Hematopoietic multipotent progenitor cell treated with erythropoietin and hydrocortisone succinate and interleukin-3 and kit ligand, for 6 days (in vitro differentiated cells): ENCODE results near the gene GDAP2.

Experiments used
- DNase-seq: peaks from one replicate; pipeline ENCODE4 v3.0.0-alpha.2; 2015

GDAP2 gene

DNA sequence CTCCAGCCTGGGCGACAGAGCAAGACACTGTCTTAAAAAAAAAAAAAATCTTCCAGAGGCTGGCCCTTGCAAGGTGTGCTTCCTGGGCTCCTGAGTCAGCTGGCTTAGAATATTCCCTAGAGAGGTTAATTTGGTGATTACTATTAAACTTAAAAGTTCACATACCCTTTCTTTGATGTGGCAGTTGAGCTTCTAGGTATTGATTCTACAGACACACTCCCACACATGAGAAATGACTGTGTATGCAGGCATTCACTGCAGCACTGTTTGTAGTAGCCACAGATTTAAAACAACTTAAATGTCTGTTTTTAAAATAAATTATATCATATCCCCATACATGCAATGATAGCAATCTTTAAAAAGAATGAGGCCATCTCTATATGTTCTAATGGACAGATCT is 93.4 kb downstream of the GDAP2 start:
- no peak for DNase-seq

DNA sequence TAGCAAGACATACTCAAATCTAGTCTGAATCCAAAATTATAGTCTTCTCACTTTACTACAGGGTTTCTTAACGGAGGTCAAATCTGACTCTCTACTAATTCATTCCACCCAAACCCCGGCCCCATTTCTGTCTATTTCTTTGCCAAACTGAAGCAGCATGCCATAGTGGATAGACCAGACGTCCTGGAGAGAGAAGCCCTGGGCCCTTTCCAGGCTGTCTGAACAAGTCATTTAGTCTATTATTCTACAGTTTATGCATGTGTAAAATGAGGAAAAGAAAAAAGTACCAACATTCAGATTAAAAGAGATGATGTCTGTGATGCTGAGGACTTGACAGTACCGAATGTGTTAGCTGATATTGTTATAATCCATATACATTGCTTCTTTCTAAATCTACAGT is 95.0 kb downstream of the GDAP2 start:
- DNase-seq: no peak

- no peak for DNase-seq
Observed at GRCh38 chr1:117832453-117832852, 97.0 kb downstream of the GDAP2 start.

GRCh38 chr1:117830222-117830621 is 99.2 kb downstream of the GDAP2 start:
- no peak for DNase-seq

- no peak for DNase-seq
Observed at GRCh38 chr1:117828201-117828600, 101.2 kb downstream of the GDAP2 start.

DNA sequence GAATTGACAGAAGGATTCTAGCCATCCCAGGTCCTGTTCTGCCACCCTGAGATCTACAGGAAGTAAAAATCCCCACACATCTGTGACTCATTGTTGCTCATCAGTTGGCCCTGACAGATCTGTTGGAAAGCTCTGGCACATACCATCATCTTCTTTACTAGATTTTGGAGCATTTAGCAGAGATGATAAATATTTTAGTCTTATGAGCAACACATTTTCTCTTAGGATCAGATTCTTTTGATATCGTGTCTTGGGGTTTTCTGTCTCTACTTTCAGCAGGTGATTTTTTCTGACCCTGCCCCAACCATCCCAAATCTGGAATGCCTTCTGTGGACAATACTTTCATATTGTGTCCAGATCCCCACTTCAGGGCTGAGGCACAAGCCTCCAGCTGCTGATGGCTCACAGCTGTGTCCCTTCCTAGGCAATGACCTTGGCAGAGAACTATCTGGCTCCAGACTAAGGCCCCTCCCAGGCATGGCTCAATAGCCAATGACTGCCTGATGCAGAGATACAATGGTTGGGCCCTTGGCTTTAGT is 102.8 kb downstream of the GDAP2 start:
- no peak for DNase-seq

DNA sequence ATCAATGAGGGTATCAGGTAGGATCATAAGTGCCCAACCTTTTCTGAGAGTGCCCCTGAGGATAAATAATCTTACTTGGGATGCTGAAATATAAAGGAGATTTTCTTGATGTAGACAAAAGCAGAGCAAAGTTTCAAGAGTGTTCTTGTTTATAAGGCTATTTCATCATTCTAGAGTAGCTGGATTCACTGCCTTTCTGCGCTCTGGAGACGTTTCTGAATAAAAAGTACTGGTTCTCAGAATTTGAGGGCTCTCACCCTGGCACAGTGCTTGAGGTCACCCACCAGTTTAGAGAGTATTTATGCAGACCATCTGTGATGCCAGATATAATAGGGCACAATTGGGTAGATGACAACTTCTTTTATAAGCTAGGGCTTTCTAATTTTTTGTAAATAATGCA is 103.3 kb downstream of the GDAP2 start:
- no peak for DNase-seq

- no peak for DNase-seq
Observed at GRCh38 chr1:117825414-117825813, 104.0 kb downstream of the GDAP2 start.

DNA sequence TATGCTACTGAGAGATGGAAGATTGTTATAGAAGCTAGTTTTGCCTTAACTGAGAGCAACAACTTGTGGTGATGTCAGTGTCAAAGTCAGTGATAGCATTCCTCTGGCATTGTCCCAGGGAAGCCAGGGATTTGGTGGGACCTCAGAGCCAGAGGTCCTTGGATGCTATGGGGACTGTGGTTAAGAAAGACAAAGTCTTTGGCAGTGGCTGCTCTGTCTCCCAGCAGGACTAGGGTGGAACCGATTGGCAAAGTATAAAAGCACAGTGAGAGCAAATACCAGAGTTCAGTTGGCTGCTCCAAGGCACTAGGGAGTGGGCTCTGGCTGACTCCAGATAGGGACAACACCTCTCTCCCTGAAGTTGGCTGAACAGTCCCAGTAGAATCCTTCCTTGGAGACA is 104.8 kb downstream of the GDAP2 start:
- no peak for DNase-seq

DNA sequence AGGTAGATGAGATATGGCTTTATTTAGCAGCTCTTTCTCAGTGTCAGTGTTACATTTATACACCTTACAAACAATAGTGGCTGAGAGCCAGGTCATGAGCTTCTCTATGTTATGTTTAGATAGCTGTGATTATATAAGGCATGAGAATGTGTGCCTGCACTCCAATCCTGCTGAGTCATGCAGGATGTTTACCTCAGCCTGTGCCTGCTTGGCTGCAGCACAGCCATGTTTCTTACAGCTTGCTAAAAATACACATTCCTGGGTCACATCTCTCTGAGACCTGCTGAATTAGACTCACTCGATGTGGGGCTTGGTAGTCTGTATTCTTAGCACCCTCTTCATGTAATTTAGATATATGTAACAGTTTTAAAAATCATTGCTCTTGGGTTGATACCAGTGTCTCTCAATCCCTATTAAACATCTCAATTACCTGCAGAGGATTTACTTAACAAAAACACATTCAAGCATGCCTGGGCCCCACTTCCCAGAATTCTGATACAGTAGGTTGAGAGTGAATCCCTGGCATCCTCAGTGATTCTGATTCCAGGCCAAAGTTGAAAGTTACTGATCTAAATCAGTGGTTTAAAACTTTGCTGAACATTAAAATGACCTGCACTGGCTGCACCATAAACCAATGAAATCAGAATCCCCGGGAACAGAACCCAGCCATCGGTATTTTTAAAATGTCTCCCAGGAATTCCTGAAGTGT is 107.5 kb downstream of the GDAP2 start:
- DNase-seq: peak; percentile 47

GRCh38 chr1:117821382-117821755 is 108.1 kb downstream of the GDAP2 start:
- DNase-seq: no peak

DNA sequence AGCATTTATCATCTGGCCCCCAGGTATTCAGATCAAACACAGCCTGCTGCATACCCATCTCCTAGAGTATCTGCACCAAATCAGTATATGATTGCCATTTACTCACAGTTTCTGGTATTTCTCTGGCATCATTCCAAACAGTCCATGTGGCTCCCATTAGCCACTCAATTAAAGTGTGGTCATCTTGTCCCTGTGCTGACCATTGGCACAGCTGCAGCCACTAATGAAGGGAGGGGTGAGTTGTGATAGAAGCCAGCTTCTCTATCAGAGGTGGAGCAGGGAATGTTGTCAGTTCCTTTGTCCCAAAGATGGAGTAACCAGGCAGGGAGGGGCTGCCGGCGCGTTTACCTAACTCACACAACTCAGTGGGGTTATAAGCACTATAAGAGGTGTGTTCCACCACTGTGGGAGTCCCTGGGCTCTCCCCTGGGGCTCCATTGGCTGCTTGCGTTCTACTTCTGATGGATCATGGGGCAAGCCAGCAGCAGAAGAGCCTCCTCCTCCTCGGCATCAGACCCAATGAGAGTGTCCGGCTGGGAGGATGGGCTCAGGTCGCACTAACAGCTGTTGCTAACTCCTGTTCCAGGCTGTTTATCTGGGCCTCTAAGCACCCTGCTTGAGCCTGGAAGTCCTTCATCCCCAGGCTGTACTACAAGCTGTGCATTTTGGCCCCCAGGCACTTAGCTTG is 108.6 kb downstream of the GDAP2 start:
- DNase-seq: no peak

- no peak for DNase-seq
Observed at GRCh38 chr1:117820096-117820495, 109.3 kb downstream of the GDAP2 start.

DNA sequence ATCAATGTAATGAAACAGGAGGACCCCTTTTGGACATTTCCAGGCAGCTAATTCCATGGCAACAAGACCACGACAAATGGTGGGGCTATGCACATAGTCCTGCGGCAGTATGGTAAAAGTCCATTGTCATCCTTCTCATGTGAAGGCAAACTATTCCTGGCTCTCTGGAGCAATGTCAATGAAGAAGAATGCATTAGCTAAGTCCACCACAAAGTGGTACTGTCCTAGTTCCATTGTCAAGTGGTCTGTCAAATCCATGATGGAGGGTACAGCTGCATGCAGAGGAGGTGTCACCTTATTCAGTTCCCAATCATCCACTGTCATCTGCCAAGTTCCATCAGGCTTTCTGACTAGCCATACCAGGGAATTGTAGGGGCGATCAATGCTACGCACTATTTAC is 110.1 kb downstream of the GDAP2 start:
- DNase-seq: no peak

DNA sequence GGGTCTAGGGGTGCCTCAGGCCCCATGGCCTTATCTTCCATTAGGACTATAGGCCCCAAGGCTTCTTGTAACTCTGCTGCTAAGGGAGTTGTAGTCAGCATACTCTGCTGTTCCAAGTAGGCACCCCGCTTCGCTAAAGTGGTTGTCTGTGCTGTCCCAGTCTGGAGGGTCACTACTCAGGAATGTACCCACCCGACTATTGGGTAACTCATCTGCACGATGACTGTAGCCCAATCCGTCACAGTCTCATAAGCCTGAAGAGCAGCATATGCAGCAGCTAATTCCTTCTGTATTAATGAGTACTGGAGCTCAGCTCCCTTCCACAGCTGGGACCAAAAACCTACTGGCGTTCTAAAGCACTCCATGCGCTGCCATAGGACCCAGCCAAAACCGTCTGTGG is 111.0 kb downstream of the GDAP2 start:
- DNase-seq: no peak

GRCh38 chr1:117817629-117818028 is 111.8 kb downstream of the GDAP2 start:
- no peak for DNase-seq

- DNase-seq: peak; percentile 8
Observed at GRCh38 chr1:117815926-117816325, 113.5 kb downstream of the GDAP2 start.

- no peak for DNase-seq
Observed at GRCh38 chr1:117814856-117815797, 114.3 kb downstream of the GDAP2 start.
